AG04449 (cell line): Measurements from ENCODE around the gene MAP3K20.

Experiments
- CTCF ChIA-PET: fragments of 350-600 bp; formaldehyde crosslinking; extraction: SDS; loops from one replicate; lab custom pipeline; 2021; ENCODE audit warnings: antibody characterized with exemption; lab: Yijun Ruan, JAX
- POLR2A ChIA-PET: fragments of 400-600, 350-600 bp; formaldehyde crosslinking; extraction: SDS; loops from one replicate; lab custom pipeline; 2020; ENCODE audit warnings: antibody characterized with exemption, inconsistent platforms; lab: Yijun Ruan, JAX
- DNase-seq: peaks from one replicate; pipeline ENCODE4 v3.0.0-alpha.2; 2010; ENCODE audit warnings: low read depth, low spot score
- H3K4me3 ChIP-seq: 2 replicates; pipeline ENCODE4 v1.5.1; 2011; ENCODE audit warnings: low read depth, mild to moderate bottlenecking, control low read depth, low read length
- TF ChIP-seq, protein P1 (sequence below): IDR thresholded peaks from one replicate; pipeline ENCODE4 v1.5.1; 2011; ENCODE audit warnings: mild to moderate bottlenecking, moderate library complexity, low read length, control low read depth, inconsistent platforms; ENCODE audit not compliant: insufficient read depth; ENCODE audit errors: missing control alignments

Gene MAP3K20

DNA sequence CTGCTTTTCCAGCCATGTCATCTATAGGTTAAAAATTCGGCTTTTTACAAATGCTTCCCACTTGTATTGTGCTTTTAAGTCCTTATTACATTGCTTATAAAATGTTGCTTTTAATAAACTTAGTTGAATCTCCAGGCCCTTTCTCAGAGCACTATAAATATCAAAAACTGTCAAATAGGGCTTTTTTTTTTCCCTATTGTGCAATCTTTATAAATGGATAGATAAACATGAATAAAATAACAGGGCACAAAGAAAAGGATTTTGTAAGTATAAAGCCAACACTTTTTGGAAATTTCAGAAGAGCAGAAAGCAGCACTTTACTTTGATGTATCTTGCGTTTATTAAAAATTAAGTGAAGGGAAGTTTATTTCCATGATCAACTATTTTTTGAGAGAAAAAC, 171.5 kb downstream of the MAP3K20 start:
- POLR2A ChIA-PET, result no interaction called here
- no peak for DNase-seq
- H3K4me3 ChIP-seq, result no peak overlapping the region
- TF ChIP-seq, protein P1, sequence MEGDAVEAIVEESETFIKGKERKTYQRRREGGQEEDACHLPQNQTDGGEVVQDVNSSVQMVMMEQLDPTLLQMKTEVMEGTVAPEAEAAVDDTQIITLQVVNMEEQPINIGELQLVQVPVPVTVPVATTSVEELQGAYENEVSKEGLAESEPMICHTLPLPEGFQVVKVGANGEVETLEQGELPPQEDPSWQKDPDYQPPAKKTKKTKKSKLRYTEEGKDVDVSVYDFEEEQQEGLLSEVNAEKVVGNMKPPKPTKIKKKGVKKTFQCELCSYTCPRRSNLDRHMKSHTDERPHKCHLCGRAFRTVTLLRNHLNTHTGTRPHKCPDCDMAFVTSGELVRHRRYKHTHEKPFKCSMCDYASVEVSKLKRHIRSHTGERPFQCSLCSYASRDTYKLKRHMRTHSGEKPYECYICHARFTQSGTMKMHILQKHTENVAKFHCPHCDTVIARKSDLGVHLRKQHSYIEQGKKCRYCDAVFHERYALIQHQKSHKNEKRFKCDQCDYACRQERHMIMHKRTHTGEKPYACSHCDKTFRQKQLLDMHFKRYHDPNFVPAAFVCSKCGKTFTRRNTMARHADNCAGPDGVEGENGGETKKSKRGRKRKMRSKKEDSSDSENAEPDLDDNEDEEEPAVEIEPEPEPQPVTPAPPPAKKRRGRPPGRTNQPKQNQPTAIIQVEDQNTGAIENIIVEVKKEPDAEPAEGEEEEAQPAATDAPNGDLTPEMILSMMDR, result no peak
- CTCF ChIA-PET, result no interaction called here

DNA sequence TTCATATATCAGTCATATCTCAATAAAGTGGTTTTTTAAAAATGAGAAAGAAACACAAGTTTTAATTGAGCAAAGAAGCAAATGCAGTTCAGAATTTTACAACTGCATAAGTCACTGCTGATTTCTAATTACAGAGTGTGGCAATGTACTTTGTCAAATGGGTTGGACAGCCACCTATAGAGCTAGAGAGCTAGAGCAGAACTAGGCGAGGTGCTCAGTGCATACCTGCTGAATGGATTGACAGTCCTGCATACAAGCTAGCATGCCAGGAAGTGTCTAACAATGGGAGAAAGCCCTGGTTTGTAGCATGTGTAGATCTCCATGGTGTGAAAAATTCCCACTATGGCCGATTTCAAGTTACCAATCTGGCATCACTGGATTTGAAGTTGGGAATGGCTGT, 172.7 kb downstream of the MAP3K20 start:
- DNase-seq, result no peak

DNA sequence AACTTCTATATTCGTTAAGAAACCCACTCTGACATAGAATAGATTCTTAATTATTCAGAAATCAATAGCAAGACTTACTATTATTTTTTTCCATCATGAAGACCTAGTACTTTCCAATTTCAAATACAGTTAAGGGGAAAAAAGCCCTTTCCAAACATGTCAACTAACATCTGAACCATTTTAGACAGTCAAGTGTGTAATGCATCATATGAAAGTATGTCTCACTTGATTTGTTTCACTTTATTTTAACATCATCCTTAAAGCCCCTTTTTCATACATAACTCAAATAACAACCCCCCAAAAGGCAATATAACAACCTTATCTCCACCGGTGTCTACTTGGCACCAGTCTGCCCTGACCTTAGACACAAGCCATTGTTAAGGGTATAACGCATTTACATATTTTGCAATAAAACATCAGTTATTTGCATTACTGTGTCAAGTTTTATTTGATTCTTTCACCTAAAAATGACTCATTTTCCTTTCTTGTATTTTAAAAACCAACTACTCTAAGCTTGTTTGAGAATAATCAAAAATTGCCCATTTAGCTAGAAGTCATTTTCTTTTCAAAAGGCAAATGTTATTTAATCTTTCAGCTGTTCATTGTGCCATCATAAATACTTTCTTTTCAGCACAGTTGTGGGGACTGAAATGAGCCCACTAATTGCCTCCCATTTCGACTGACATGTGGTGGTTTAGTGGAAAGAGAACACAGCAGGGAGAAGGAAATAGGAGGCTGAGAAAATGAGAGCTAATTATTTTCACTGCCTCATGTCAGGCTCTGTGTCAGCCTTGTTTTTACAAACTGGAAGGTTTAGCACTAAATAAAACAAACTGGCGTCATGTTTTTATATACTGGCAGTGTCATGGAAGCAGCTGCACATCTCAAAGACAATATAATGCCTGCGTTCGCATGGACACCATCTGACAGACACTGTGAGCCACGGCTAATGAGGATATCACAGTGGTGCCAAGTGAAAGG, 174.3 kb downstream of the MAP3K20 start:
- ChIA-PET POLR2A (interaction anchor here (1.1 kb wide), 1 partner anchor 18 kb away, joined by 3 read pairs; no protein-coding TSS in a partner anchor), CTCF (interaction anchor here (1.3 kb wide), 1 partner anchor 37 kb away, joined by 3 read pairs; no protein-coding TSS in a partner anchor)
- no peak overlapping the region for H3K4me3 ChIP-seq
- TF ChIP-seq, protein P1, result no peak
- no peak for DNase-seq

More for the DNA sequence above, 172.7 kb downstream of the MAP3K20 start:
- no peak overlapping the region for H3K4me3 ChIP-seq
- TF ChIP-seq, protein P1, result no peak
- POLR2A ChIA-PET, result no interaction called here
- CTCF ChIA-PET, result interaction anchor here (0.9 to 1.4 kb wide), 3 partner anchors 36 to 442 kb away, joined by 3 to 4 read pairs (median 3); no protein-coding TSS in a partner anchor

DNA sequence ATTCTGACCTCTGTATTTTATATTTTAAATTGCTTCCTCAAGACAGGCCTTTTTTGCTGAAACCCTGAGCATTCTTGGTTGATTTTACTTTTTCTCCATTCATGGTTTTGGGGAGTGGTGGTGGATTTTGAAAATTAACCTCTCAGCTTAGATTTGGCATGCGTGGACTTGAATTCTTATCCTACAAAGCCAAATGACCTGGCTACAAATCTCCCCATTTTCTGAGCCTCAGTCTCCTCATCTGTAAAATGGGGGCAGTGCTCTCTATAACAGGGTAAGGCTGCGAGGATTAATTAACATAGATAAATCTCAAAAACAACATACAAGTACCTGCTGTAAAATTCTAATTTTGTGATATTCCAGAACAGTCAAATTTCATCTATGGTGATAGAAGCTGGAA, 175.6 kb downstream of the MAP3K20 start:
- TF ChIP-seq, protein P1, result no peak
- POLR2A ChIA-PET, result no interaction called here
- no peak for DNase-seq
- H3K4me3 ChIP-seq, result no peak overlapping the region
- CTCF ChIA-PET, result interaction anchor here (1.5 kb wide), 1 partner anchor 224 kb away, joined by 5 read pairs; no protein-coding TSS in a partner anchor

DNA sequence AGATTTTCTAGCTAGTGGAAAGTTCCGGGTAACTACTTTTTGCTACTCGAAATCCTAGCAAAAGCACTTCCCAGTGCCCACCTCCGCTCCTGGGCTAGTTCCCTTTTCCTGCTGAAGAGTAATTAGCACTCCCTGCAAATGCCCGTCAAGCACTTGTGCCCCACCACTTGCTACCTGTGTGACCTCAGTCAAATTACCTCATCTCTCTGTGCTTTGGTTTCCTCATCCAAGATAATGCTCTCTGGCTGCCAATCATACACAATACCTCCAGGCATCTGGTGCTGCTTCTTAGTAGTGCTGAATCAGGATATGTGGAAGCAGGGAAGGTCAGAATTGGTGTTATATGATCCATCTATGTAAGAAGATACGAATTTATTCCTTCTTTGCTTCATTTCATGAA, 176.9 kb downstream of the MAP3K20 start:
- H3K4me3 ChIP-seq, result no peak overlapping the region
- no peak for DNase-seq
- TF ChIP-seq, protein P1, result no peak
- ChIA-PET POLR2A (no interaction called here), CTCF (no interaction called here)

DNA sequence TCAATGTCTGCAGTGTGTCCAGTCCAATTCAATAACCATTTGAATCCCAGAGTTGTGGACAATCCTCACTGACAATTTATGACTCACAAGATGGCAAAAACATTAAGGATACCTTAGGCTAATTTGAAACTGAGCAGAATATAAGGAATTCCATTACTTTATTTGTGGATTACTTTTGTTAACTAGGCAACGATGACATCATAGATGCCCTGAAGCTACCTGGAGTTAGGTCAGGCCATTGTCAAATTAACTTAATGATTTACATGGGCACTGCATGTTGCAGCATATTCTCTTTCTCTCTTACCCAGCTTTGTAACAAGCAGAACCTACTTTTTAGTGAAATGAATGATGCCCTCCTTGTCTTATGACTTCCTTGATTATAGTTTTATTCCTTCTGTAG, 179.0 kb downstream of the MAP3K20 start:
- POLR2A ChIA-PET, result no interaction called here

More for the DNA sequence above, 179.0 kb downstream of the MAP3K20 start:
- no peak overlapping the region for H3K4me3 ChIP-seq
- CTCF ChIA-PET, result no interaction called here
- TF ChIP-seq, protein P1, result no peak
- DNase-seq, result no peak
